Measurements from ENCODE around the gene TMEM39A.

- TF ChIP-seq, protein P1, sequence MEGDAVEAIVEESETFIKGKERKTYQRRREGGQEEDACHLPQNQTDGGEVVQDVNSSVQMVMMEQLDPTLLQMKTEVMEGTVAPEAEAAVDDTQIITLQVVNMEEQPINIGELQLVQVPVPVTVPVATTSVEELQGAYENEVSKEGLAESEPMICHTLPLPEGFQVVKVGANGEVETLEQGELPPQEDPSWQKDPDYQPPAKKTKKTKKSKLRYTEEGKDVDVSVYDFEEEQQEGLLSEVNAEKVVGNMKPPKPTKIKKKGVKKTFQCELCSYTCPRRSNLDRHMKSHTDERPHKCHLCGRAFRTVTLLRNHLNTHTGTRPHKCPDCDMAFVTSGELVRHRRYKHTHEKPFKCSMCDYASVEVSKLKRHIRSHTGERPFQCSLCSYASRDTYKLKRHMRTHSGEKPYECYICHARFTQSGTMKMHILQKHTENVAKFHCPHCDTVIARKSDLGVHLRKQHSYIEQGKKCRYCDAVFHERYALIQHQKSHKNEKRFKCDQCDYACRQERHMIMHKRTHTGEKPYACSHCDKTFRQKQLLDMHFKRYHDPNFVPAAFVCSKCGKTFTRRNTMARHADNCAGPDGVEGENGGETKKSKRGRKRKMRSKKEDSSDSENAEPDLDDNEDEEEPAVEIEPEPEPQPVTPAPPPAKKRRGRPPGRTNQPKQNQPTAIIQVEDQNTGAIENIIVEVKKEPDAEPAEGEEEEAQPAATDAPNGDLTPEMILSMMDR (IDR thresholded peaks at IDR 0.05; ENCODE audit: low read depth, low read length, missing input control) = no peak
- TF ChIP-seq, protein P2, sequence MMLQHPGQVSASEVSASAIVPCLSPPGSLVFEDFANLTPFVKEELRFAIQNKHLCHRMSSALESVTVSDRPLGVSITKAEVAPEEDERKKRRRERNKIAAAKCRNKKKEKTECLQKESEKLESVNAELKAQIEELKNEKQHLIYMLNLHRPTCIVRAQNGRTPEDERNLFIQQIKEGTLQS (IDR thresholded peaks at IDR 0.05) = no peak
- TF ChIP-seq, protein P3, sequence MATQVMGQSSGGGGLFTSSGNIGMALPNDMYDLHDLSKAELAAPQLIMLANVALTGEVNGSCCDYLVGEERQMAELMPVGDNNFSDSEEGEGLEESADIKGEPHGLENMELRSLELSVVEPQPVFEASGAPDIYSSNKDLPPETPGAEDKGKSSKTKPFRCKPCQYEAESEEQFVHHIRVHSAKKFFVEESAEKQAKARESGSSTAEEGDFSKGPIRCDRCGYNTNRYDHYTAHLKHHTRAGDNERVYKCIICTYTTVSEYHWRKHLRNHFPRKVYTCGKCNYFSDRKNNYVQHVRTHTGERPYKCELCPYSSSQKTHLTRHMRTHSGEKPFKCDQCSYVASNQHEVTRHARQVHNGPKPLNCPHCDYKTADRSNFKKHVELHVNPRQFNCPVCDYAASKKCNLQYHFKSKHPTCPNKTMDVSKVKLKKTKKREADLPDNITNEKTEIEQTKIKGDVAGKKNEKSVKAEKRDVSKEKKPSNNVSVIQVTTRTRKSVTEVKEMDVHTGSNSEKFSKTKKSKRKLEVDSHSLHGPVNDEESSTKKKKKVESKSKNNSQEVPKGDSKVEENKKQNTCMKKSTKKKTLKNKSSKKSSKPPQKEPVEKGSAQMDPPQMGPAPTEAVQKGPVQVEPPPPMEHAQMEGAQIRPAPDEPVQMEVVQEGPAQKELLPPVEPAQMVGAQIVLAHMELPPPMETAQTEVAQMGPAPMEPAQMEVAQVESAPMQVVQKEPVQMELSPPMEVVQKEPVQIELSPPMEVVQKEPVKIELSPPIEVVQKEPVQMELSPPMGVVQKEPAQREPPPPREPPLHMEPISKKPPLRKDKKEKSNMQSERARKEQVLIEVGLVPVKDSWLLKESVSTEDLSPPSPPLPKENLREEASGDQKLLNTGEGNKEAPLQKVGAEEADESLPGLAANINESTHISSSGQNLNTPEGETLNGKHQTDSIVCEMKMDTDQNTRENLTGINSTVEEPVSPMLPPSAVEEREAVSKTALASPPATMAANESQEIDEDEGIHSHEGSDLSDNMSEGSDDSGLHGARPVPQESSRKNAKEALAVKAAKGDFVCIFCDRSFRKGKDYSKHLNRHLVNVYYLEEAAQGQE (IDR thresholded peaks at IDR 0.05) = no peak
- TF ChIP-seq YY1 (IDR thresholded peaks at IDR 0.05) (no peak), TAF1 (conservative IDR thresholded peaks at IDR 0.05) (no peak), MAX (IDR thresholded peaks at IDR 0.05) (no peak)
These were observed 18.8 kb downstream of the TMEM39A start for GRCh38 chr3:119444590-119444989.

Measured in liver (tissue), 3 donors.